DND-41 (cell line): ENCODE measurements around the gene ZNF184.

Experiments
- ATAC-seq: fragments of 200-7000 bp; cut with Tn5 transposase; 3 replicates; pipeline ENCODE4 v1.9.1; 2021; ENCODE audit warnings: low read depth; ENCODE audit not compliant: insufficient read depth
- DNase-seq: peaks from one replicate; pipeline ENCODE4 v3.0.0-alpha.2; 2020
- H2AFZ ChIP-seq: 2 replicates; pipeline ENCODE4 v1.6.0; 2012; ENCODE audit warnings: low read depth, low read length
- H3K27ac ChIP-seq: 2 replicates; pipeline ENCODE4 v1.5.1; 2012; ENCODE audit warnings: low read length, inconsistent platforms
- H3K27me3 ChIP-seq: fragments of 200-600 bp; sonication (generic); 2 replicates; pipeline ENCODE4 v1.6.0; 2012; ENCODE audit warnings: low read length, mild to moderate bottlenecking, inconsistent platforms; ENCODE audit not compliant: insufficient read depth, poor library complexity
- H3K36me3 ChIP-seq: 2 replicates; pipeline ENCODE4 v1.5.1; 2012; ENCODE audit warnings: low read length, inconsistent platforms; ENCODE audit not compliant: insufficient read depth
- H3K4me1 ChIP-seq: 2 replicates; pipeline ENCODE4 v1.5.1; 2012; ENCODE audit warnings: mild to moderate bottlenecking, low read length; ENCODE audit not compliant: insufficient read depth
- H3K4me2 ChIP-seq: 2 replicates; pipeline ENCODE4 v1.6.0; 2012; ENCODE audit warnings: mild to moderate bottlenecking, moderate library complexity, low read length, inconsistent platforms; ENCODE audit not compliant: insufficient read depth
- H3K4me3 ChIP-seq, 2 experiments: fragments of 200-600 bp in 1 of 2; shearing (Covaris generic) in 1 of 2; 2 replicates each; pipeline ENCODE4 v1.5.1; 2012 to 2016; ENCODE audit warnings: inconsistent platforms in 2 of 2, low read length in 2 of 2, mild to moderate bottlenecking in 2 of 2, low read depth in 1 of 2, moderate library complexity in 1 of 2
- H3K79me2 ChIP-seq: 2 replicates; pipeline ENCODE4 v1.6.0; 2012; ENCODE audit warnings: low read length, inconsistent platforms; ENCODE audit not compliant: insufficient read depth
- H3K9ac ChIP-seq: 2 replicates; pipeline ENCODE4 v1.6.0; 2012; ENCODE audit warnings: low read depth, mild to moderate bottlenecking, inconsistent platforms, low read length, moderate library complexity
- H3K9me3 ChIP-seq: 2 replicates; pipeline ENCODE4 v1.5.1; 2012; ENCODE audit warnings: low read length, moderate library complexity, mild to moderate bottlenecking, inconsistent platforms; ENCODE audit not compliant: insufficient read depth, severe bottlenecking
- H4K20me1 ChIP-seq: 2 replicates; pipeline ENCODE4 v1.6.0; 2012; ENCODE audit warnings: low read length; ENCODE audit not compliant: insufficient read depth
- EZH2 ChIP-seq: IDR thresholded peaks from 3 replicates; pipeline ENCODE4 v1.6.1; 2012; ENCODE audit warnings: borderline replicate concordance, low read depth, mild to moderate bottlenecking, moderate library complexity, low read length, inconsistent platforms; ENCODE audit not compliant: severe bottlenecking
- TF ChIP-seq, protein P1 (sequence below): IDR thresholded peaks from 2 replicates; pipeline ENCODE4 v1.5.1; 2012; ENCODE audit warnings: borderline replicate concordance, low read length, moderate library complexity, mild to moderate bottlenecking; ENCODE audit not compliant: poor library complexity, severe bottlenecking; ENCODE audit errors: extremely low read depth

The ZNF184 gene

DNA sequence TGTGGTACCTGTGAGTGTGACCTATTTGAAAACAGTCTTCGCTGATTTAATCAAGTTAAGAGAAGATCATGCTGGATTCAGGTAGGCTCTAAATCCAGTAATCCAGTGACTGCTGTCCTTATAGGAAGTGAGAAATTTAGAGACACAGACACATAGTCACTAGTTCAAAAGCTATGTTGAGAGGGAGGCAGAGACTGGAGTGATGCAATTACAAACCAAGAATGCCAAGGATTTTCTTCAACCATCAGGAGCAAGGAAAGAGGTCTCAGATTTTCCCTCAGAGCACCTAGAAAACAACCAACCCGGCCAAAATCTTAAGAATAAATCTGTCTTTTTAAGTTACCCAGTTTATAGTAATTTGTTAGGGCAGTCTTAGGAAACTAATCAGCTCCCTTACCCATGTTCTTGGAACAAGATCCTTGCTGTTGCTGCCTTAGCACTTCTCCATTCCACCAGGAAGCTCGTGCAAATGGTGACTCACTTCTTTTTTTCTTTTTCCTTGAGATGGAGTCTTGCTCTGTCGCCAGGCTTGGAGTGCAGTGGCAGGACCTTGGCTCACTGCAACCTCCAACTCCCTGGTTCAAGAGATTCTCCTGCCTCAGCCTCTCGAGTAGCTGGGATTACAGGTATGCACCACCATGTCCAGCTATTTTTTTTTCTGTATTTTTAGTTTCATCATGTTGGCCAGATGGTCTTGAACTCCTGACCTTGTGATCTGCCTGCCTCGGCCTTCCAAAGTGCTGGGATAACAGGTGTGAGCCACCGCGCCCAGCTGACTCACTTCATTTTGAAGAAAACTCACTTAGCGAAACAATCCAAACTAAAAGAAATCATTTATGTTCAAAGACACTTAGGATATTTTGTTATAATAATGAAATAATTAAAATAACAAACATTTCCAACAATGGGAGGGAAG is 34.4 kb upstream of the ZNF184 start:
- no peak overlapping the region for H3K4me3 ChIP-seq
- no peak for ATAC-seq
- H3K79me2 ChIP-seq: no peaks in the 10 kb centered on the region

DNA sequence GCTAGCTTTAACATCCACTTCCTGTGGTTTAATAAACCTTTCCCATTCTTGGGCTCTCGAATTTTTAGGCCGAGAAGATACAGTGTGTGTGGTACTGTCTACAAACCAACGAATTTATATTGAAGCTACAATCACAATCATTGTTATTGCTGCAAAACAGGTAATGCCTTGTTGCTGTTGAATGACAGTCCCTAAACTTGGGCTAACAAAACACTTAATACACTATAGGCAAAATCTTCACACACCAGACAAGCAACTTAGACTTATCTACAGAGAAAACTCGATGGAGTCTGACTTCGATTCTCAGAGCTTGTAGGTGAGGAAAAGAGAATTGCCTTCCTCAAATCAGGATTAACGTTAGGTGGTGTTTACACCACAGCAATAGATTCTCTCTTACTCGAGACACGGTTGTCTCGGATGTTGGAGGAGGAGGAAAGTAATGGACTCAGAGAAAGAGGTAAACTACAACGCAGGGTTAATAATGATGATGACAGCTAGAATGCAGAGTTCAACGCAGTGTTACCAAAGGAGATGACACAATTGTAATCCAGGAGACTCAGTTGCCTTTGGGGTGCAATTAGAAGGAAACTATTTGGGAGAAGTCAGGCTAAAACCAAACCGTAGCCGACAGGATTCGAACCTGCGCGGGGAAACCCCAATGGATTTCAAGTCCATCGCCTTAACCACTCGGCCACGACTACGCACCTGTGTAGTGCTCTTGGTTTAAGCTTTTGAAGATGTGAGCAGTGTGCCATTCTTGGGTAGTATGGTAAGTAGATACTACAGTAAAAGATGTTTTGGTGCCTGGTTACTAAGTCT is 32.5 kb upstream of the ZNF184 start:
- H3K9me3 ChIP-seq: no peaks in the 10 kb centered on the region
- DNase-seq (no peak), ATAC-seq (no peak)
- H3K27ac ChIP-seq: no peak overlapping the region
- H3K4me2 ChIP-seq: no peak overlapping the region
- no peak overlapping the region for H3K4me3 ChIP-seq
- H4K20me1 ChIP-seq: no peaks in the 10 kb centered on the region
- TF ChIP-seq EZH2: no peak
- TF ChIP-seq, protein P1, sequence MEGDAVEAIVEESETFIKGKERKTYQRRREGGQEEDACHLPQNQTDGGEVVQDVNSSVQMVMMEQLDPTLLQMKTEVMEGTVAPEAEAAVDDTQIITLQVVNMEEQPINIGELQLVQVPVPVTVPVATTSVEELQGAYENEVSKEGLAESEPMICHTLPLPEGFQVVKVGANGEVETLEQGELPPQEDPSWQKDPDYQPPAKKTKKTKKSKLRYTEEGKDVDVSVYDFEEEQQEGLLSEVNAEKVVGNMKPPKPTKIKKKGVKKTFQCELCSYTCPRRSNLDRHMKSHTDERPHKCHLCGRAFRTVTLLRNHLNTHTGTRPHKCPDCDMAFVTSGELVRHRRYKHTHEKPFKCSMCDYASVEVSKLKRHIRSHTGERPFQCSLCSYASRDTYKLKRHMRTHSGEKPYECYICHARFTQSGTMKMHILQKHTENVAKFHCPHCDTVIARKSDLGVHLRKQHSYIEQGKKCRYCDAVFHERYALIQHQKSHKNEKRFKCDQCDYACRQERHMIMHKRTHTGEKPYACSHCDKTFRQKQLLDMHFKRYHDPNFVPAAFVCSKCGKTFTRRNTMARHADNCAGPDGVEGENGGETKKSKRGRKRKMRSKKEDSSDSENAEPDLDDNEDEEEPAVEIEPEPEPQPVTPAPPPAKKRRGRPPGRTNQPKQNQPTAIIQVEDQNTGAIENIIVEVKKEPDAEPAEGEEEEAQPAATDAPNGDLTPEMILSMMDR: no peak
- H2AFZ ChIP-seq: no peak overlapping the region
- peaks cover 3% of the 10 kb centered on the region for H3K27me3 ChIP-seq
- H3K4me1 ChIP-seq: peaks cover 28% of the 10 kb centered on the region
- H3K9ac ChIP-seq: no peak overlapping the region
- no peaks in the 10 kb centered on the region for H3K79me2 ChIP-seq
- no peaks in the 10 kb centered on the region for H3K36me3 ChIP-seq

More for the DNA sequence above, 34.4 kb upstream of the ZNF184 start:
- Histone ChIP-seq H2AFZ (no peak overlapping the region), H3K9ac (no peak overlapping the region), H3K36me3 (no peaks in the 10 kb centered on the region), H3K4me1 (peaks cover 17% of the 10 kb centered on the region), H3K27me3 (peaks cover 3% of the 10 kb centered on the region), H4K20me1 (no peaks in the 10 kb centered on the region), H3K27ac (no peak overlapping the region), H3K4me2 (no peak overlapping the region), H3K9me3 (no peaks in the 10 kb centered on the region)
- no peak for DNase-seq
- TF ChIP-seq, protein P1: no peak
- no peak for TF ChIP-seq EZH2

DNA sequence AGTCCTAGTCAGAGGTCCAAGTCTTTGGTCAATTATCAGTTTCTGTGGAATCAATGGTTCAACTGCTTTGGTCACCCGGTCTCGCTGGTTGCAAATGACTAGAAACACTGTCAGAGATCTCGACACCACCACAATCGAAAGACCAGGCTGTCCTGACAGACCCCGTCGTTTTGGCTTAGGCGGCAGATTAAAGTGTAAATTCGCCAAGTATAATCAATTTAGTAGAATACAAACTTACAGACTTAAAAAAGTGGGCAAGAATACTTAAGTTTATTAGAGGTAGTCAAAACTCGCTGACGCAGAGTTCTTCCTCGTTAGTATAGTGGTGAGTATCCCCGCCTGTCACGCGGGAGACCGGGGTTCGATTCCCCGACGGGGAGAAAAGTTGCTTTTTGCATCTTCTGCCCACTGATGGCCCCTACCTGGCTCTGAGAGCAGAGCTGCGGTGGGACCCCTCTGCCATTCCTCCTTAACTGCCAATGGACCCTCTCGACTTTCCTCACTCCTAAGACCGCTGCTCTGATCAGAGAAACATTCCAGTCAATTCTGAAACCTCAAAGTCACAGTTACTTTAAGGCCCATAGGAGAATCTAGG is 30.6 kb upstream of the ZNF184 start:
- Histone ChIP-seq H3K4me3 (peak overlapping the region; percentile 42 to 64; a peak in 3 of 4 replicates), H3K9ac (peak overlapping the region; percentile 54), H4K20me1 (no peaks in the 10 kb centered on the region), H3K4me1 (peaks cover 31% of the 10 kb centered on the region), H3K36me3 (no peaks in the 10 kb centered on the region), H3K4me2 (peak overlapping the region; percentile 84), H2AFZ (peak overlapping the region; percentile 92), H3K27ac (peak overlapping the region; percentile 74), H3K9me3 (no peaks in the 10 kb centered on the region), H3K27me3 (peaks cover 4% of the 10 kb centered on the region), H3K79me2 (no peaks in the 10 kb centered on the region)
- DNase-seq: peak; percentile 79
- peak; percentile 64 for ATAC-seq
- TF ChIP-seq, protein P1: no peak
- no peak for TF ChIP-seq EZH2
